NCI-H1092 (cell line): ENCODE results near the gene GCLC.
"Not testable (repeated sequence)": the region's sequence is repeated elsewhere in the genome, so short reads cannot be mapped to it uniquely, and the experiment has no call there.

Experiments used
- DNase-seq: peaks from one replicate; lab custom pipeline; 2025; lab: John Stamatoyannopoulos, UW

GCLC gene

DNA sequence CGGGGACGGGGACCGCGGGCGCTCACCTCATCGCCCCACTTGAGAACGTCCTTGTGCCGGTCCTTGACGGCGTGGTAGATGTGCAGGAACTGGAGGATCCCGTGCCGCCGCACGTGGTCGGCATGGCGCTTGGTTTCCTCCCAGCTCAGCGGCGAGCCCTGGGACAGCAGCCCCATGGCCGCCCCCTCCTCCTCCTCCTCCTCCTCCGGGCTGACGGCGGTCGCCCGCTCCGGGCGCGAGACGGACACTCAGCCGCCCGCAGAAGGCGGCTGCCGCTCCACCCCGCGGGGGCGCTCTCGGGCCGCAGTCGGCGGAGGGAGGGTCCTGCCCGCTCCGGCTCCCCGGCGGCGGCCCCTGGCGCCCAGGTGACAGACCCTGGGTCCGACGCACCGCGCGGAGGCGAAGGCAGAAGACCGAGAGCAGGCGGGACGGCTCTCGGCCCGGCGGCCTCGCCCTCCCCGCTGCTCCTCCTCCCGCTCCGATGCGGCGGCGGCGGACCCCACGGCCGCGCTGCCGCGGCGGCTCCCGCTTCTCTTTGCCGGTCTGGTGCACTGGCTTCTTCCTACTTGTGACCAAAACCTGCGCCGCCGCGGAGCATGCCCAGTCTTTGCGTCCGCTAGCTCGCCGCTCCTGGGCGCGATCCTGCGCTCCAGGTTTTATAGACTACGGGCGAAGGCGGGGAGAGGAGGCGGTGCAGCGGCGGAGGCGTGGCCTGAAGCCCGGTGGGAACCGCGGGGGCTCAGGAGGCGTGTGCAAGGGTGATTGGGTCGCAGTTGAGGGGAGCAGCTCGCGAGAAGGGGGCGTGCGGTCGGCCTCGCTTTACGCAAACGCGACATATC is at the start of gene GCLC:
Gene GCLC (minus strand): TSS at position 632 of the 839 bp plus-strand sequence. CDS start 456 bp downstream, at position 176.
- DNase-seq, result peak; percentile 86

DNA sequence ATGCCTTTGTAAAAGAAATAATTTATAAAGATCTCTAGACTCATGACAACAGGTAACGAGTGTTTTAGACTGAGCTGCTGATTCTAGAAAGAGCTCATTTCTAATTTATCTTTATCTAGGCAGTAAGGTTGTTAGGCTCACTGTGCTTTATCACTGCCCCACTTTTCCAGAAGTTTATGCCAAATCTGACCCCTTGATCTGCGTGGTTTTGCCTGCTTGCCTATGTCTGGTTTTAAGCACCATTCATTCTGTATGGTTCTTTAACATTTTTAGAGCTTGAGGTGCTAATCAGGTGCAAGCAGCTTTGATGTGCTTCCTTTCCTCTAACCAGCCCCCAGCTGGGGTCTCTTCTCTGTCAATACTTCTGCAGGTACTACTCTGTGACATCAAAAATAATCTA is 49.7 kb upstream of the GCLC start:
- DNase-seq, result no peak

GRCh38 chr6:53593001-53593488 is 48.1 kb upstream of the GCLC start:
- DNase-seq, result no peak

DNA sequence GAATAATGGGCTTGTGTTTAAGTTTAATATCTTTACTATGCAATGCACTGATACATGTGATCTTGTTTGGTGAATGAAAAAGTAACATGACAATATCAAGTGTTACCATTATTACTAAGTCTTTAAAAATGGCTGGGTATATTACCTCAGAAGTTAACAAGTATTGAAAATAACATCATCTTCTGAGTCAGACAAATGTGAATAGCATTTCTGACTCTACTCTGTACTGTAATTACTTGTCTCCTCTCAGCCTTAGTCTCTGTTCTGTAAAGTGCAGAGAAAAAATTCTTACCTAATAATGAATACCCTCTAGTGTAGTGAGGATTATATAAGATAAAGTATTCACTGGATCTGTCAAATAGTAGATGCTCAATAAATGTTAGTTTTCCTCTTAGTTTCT is 47.0 kb upstream of the GCLC start:
- no peak for DNase-seq

GRCh38 chr6:53588816-53589509 is 44.1 kb upstream of the GCLC start:
- DNase-seq, result no peak

DNA sequence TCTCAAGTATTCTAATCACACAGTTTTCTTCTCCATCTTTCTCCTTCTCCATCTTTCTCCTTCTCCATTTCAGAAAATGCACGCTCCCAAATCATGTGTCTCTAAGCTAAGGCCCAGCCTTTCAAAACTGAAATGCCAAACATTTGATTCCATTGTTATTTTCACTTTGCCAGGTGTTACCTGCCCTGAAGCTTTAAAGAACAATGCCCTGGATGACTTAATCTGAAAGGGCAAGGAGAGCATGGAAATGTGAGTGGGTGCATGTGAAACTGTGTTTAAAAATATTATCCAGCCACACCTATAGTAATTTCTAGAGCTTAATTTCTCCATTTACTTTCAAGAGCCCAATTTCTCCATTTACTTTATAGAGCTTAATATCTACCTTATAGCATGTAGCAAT is 42.4 kb upstream of the GCLC start:
- no peak for DNase-seq

- no peak for DNase-seq
Measured at GRCh38 chr6:53585208-53585900, 40.5 kb upstream of the GCLC start.

GRCh38 chr6:53584726-53585125 is 39.8 kb upstream of the GCLC start:
- no peak for DNase-seq

- DNase-seq, result no peak
Measured at GRCh38 chr6:53583451-53583850, 38.5 kb upstream of the GCLC start.

DNA sequence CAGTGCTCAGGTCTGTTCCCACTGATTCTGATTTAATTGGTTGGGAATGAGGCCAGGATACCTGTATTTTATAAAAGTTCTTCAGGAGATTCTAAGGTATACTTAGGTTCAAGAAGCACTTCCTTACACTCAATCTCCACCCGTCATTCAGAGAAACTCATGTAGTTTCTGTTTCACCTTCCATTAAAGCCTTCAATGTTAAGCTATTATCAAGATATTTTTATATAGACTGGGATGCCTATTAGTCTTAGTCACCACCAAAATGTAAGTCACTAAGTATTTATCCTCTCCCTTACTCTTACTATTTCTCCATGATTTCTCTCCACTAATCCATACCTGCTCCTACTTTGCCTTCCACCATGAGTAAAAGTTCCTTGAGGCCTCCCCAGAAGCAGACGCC is 38.1 kb upstream of the GCLC start:
- DNase-seq, result no peak

GRCh38 chr6:53581856-53582255 is 37.0 kb upstream of the GCLC start:
- DNase-seq, result no peak

DNA sequence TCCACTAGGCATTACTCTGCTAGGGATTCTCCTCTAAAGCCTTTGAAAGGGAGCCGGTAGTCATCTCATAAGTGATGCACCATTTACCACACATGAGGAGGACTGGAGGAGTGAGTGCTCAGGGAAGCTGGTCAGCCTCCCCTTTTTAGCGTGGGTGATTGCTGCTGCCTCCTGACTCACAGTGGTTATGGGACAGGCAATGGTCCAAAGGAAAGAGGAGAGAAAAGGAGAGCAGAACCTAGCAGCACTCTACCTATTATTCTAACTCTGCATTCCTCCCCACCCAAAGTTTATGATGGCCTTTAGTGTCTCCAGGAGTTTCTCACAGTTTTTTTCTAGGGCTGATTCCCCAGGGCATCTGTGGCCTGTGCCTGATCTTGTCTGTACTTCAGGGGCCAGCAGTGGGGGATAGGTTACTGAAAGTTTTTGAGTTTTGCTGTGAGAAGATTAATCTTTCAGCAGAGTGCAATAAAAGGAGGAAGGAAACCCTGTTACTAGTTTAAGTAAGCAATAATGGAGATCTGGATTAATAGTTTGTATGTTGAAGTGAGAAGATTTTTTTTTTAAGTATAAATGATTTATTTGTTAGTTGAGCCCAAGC is 36.4 kb upstream of the GCLC start:
- no peak for DNase-seq

GRCh38 chr6:53579338-53579737 is 34.4 kb upstream of the GCLC start:
- no peak for DNase-seq

- DNase-seq, result no peak
Measured at GRCh38 chr6:53578371-53578770, 33.5 kb upstream of the GCLC start.

GRCh38 chr6:53573299-53573698 is 28.4 kb upstream of the GCLC start:
- no peak for DNase-seq

DNA sequence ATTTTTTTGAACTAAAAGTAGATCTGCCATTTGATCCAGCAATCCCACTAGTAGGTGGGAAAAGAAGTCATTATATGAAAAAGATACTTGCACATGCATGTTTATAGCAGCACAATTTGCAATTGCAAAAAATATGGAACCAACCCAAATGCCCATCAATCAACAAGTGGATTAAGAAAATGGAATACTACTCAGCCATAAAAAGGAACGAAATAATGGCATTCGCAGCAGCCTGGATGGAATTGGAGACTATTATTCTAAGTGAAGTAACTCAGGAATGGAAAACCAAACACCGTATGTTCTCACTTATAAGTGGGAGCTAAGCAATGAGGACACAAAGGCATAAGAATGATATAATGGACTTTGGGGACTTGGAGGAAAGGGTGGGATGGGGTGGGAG is 27.5 kb upstream of the GCLC start:
- DNase-seq, result not testable (repeated sequence)

- DNase-seq, result no peak
Measured at GRCh38 chr6:53568776-53569616, 24.1 kb upstream of the GCLC start.

DNA sequence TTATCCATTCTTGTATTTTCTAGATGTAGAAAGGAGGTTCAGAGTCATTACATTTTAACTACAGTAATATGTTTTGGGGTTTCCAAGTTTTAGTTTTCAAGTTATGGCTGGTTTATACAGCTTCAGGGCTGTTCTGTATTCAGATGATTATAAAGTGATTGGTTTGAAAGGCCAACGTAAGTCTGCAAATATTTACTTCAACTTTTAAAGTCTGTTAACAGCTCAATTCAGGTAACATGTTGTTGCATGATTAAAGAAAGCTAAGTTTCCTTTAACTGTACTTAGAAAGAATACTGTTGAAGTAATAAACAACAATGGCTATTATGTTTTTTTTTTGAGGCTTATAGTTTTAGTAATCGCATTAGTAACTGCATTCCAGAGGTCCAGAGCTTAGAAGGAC is 22.8 kb upstream of the GCLC start:
- DNase-seq, result no peak

DNA sequence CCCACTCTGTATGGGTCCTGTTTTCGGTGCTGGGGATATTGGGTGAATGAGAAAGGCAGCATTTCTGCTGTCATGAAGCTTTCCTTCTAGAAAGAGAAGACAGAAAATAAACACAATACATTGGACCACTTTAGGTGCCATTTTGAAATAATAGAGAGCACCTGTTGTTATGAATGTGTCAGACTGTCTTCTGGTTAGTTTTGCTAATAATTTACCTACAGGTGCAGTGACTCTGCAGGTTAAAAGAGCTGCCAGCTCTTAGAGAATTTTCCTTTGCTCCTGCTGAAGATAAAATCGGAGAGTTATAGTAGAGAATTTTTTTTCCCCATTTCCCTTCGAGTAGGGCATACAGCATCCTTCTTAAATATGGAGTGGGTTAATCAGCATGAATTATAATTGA is 21.9 kb upstream of the GCLC start:
- no peak for DNase-seq

DNA sequence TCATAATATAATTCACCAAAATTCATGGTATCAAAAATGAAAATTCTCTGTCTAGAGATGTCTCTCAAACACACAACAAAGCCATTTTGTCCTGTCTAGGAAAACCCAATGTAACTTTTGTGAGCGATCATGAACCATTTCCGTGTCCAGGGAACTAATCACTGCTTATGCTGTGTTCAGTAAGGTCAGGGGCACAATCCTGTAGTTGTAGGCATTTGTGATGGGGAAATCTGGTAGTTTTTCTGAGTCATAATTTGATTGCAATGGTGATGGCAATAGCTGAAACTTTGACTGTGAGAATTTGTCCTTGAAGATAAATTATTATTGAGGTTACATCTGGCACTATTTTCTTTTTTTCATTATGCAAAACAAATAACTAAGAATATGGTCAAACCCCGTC is 21.0 kb upstream of the GCLC start:
- DNase-seq, result no peak

DNA sequence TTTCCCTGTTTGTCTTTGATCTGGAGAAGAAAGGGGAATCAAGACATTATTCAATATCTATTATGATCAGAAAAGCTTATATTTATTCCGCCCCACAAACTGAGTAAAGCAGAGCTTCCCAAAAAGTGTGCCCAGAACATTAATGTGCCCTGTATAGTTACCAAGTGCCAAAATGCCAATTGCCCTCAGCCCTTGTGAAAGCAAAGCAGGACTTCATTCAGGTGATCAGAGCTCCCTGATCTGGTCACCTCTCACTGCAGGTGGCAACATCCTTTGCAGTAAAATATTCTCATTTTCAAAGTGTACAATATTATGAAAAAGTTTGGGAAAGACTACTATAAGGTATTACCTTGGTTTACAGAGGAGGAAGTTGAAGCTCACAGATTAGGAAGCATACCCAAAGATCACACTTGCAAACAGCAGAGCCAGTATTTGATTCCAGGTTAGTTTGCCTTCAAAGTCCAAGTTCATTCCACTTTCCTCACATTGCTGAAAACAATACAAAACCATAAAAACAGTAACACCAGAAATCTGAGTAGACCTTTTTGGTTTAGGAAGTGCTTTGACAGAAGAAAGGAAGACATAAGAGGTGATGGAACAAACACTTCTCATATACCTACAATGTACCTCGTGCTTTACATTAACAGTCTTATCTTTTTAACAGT is 19.6 kb upstream of the GCLC start:
- DNase-seq, result no peak
